OCI-LY7 (cell line): ENCODE data around the gene XPNPEP3. TPM values are rescaled to one million over a fixed set of nuclear protein-coding genes. Genes with fewer than 3 reads are reported as not detected.
"Not testable (repeated sequence)": the region's sequence is repeated elsewhere in the genome, so short reads cannot be mapped to it uniquely, and the experiment has no call there.

Source experiments
- BruUV-seq: library from RNA; stranded (reverse); fragments of 400-500 nt; replicated peaks from 2 replicates; lab custom pipeline; 2021; lab: Mats Ljungman, UMichigan
- CTCF ChIA-PET: fragments of 300-600 bp; sonication (Branson Sonifier 250); formaldehyde crosslinking; loops from one replicate; lab custom pipeline; 2022; ENCODE audit warnings: antibody characterized with exemption; ENCODE audit not compliant: unreplicated experiment; lab: Charles Lee
- POLR2A ChIA-PET: fragments of 300-600 bp; sonication (Branson Sonifier 250); formaldehyde crosslinking; loops from one replicate; lab custom pipeline; 2022; ENCODE audit warnings: antibody characterized with exemption; lab: Charles Lee
- DNase-seq: peaks from one replicate; pipeline ENCODE4 v3.0.0-alpha.2; 2015; ENCODE audit warnings: low spot score
- H2AFZ ChIP-seq: fragments of 200-600 bp; sonication (generic), shearing (Covaris generic); 2 replicates; pipeline ENCODE4 v1.6.1; 2014; ENCODE audit warnings: mild to moderate bottlenecking, antibody characterized with exemption, low read length, moderate library complexity
- H3K27ac ChIP-seq: fragments of 200-600 bp; sonication (generic); 2 replicates; pipeline ENCODE4 v1.5.1; 2014; ENCODE audit warnings: mixed run types, low read depth, mild to moderate bottlenecking, moderate library complexity, low read length, inconsistent platforms; ENCODE audit not compliant: poor library complexity, severe bottlenecking
- H3K36me3 ChIP-seq: fragments of 200-600 bp; sonication (generic); 2 replicates; pipeline ENCODE4 v1.6.1; 2014; ENCODE audit warnings: mild to moderate bottlenecking, antibody characterized with exemption, low read length, moderate library complexity, mixed read lengths; ENCODE audit not compliant: insufficient read depth
- H3K4me1 ChIP-seq: fragments of 200-600 bp; sonication (generic); 2 replicates; pipeline ENCODE4 v1.5.1; 2014; ENCODE audit warnings: mild to moderate bottlenecking, low read length; ENCODE audit not compliant: insufficient read depth, poor library complexity, severe bottlenecking
- H3K4me2 ChIP-seq: fragments of 200-600 bp; sonication (generic); 2 replicates; pipeline ENCODE4 v1.6.1; 2014; ENCODE audit warnings: mild to moderate bottlenecking, low read length
- H3K4me3 ChIP-seq: fragments of 200-600 bp; sonication (generic); 2 replicates; pipeline ENCODE4 v1.5.1; 2014; ENCODE audit warnings: mild to moderate bottlenecking, low read depth, low read length; ENCODE audit not compliant: poor library complexity, severe bottlenecking
- H3K79me2 ChIP-seq: fragments of 200-600 bp; sonication (generic); 2 replicates; pipeline ENCODE4 v1.6.1; 2016; ENCODE audit warnings: low read depth, mild to moderate bottlenecking, low read length, moderate library complexity, mixed read lengths; ENCODE audit not compliant: insufficient read depth
- H3K9me2 ChIP-seq: fragments of 200-600 bp; sonication (generic); 2 replicates; pipeline ENCODE4 v1.6.1; 2016; ENCODE audit warnings: mild to moderate bottlenecking, low read length, mixed read lengths; ENCODE audit not compliant: insufficient read depth
- H3K9me3 ChIP-seq: fragments of 200-600 bp; sonication (generic); 2 replicates; pipeline ENCODE4 v1.6.1; 2014; ENCODE audit warnings: mild to moderate bottlenecking, mixed run types, low read length, mixed read lengths
- H4K20me1 ChIP-seq: fragments of 200-600 bp; sonication (generic); 2 replicates; pipeline ENCODE4 v1.6.1; 2014; ENCODE audit warnings: mild to moderate bottlenecking, antibody characterized with exemption, low read length, moderate library complexity, mixed read lengths; ENCODE audit not compliant: insufficient read depth
- EZH2phosphoT487 ChIP-seq: fragments of 200-600 bp; sonication (generic); IDR thresholded peaks from 2 replicates; pipeline ENCODE4 v1.6.1; 2018; ENCODE audit warnings: low read depth, borderline replicate concordance, mild to moderate bottlenecking, mixed run types, antibody characterized with exemption, low read length, moderate library complexity, mixed read lengths
- intact Hi-C: fragments of 100-400 bp; cut with micrococcal nuclease; formaldehyde crosslinking; loops from one replicate; pipeline ENCODE4 v1.10.0; 2022; ENCODE audit not compliant: unreplicated experiment
- total RNA-seq, 2 experiments: library from RNA; depleted of rRNA in 1 of 2; stranded (reverse); fragments of >200 nt in 1 of 2; shearing (Covaris generic) in 1 of 2; gene quantifications; 2 replicates each; pipeline ENCODE4 v1.2.3, GENCODE V29; 2014 to 2022
- TF ChIP-seq, protein P1 (sequence below): fragments of 200-600 bp; sonication (generic); conservative IDR thresholded peaks from 2 replicates; pipeline ENCODE4 v1.5.1; 2014; ENCODE audit warnings: mild to moderate bottlenecking, antibody characterized with exemption, low read length, moderate library complexity, mixed read lengths

Gene XPNPEP3
- total RNA-seq, 2 experiments from 2014 or later = 12.2 to 22.4 TPM

DNA sequence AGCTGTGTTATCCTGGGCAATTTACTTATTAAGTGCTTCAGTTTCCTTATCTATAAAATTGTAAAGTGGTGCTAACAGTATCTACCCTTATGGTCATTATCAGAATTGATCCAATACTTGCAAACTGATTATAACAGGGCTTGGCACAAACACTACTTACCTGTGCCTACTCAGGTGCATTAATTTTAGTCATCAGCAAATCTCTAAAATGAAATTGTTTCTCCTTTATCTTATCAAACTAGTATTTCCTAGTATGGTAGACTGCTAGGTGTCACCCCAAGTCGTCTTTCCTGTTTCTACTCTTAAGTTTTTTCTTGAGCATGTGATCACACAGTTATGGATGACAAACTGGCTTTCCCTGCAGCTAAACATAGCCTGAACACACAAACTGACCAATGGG lies 33.5 kb upstream of the XPNPEP3 start:
- Histone ChIP-seq H3K79me2 (peaks cover 7% of the 10 kb centered on the region; the same call in 1 of the 2 replicates), H3K4me3 (no peak overlapping the region), H2AFZ (no peak overlapping the region), H4K20me1 (no peaks in the 10 kb centered on the region), H3K9me2 (no peaks in the 10 kb centered on the region), H3K9me3 (no peaks in the 10 kb centered on the region), H3K36me3 (peaks cover 58% of the 10 kb centered on the region), H3K27ac (peak overlapping the region; percentile 7), H3K4me2 (no peak overlapping the region), H3K4me1 (peaks cover 20% of the 10 kb centered on the region)
- ChIA-PET CTCF (no interaction called here), POLR2A (interaction anchor here (0.6 kb wide), 1 partner anchor 28 kb away, joined by 3 read pairs; no protein-coding TSS in a partner anchor)
- intact Hi-C loops = no loop called here
- TF ChIP-seq, protein P1, sequence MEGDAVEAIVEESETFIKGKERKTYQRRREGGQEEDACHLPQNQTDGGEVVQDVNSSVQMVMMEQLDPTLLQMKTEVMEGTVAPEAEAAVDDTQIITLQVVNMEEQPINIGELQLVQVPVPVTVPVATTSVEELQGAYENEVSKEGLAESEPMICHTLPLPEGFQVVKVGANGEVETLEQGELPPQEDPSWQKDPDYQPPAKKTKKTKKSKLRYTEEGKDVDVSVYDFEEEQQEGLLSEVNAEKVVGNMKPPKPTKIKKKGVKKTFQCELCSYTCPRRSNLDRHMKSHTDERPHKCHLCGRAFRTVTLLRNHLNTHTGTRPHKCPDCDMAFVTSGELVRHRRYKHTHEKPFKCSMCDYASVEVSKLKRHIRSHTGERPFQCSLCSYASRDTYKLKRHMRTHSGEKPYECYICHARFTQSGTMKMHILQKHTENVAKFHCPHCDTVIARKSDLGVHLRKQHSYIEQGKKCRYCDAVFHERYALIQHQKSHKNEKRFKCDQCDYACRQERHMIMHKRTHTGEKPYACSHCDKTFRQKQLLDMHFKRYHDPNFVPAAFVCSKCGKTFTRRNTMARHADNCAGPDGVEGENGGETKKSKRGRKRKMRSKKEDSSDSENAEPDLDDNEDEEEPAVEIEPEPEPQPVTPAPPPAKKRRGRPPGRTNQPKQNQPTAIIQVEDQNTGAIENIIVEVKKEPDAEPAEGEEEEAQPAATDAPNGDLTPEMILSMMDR = no peak
- no peak for TF ChIP-seq EZH2phosphoT487
- no peak for DNase-seq
- no TSS peak for BruUV-seq

DNA sequence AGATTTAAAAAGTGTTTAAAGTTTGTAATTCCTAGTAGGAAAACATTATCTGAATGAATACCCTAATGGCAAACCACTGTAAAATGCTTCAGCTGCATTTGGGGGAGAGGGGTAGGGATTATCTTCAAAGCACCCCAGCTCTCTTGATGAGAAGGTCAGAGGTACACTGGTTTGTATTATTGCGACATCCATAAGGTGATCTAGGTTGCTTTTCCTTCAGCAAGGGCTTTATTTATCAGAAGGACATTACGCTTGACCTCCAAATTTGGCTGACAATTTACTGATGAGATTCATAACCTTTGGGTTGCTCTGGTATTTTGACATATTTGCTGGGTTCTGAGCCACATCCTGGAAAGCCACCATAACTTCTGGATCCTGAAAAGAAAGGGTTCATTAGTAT lies 30.7 kb upstream of the XPNPEP3 start:
- CTCF ChIA-PET, H3K79me2 ChIP-seq, DNase-seq, POLR2A ChIA-PET, H3K27ac ChIP-seq, H3K4me2 ChIP-seq, H3K4me3 ChIP-seq, H3K9me3 ChIP-seq, H3K4me1 ChIP-seq, intact Hi-C loops, H4K20me1 ChIP-seq, H2AFZ ChIP-seq, H3K9me2 ChIP-seq: not testable (repeated sequence)
- peaks cover 86% of the 10 kb centered on the region for H3K36me3 ChIP-seq
- BruUV-seq = TSS peak; percentile 88

DNA sequence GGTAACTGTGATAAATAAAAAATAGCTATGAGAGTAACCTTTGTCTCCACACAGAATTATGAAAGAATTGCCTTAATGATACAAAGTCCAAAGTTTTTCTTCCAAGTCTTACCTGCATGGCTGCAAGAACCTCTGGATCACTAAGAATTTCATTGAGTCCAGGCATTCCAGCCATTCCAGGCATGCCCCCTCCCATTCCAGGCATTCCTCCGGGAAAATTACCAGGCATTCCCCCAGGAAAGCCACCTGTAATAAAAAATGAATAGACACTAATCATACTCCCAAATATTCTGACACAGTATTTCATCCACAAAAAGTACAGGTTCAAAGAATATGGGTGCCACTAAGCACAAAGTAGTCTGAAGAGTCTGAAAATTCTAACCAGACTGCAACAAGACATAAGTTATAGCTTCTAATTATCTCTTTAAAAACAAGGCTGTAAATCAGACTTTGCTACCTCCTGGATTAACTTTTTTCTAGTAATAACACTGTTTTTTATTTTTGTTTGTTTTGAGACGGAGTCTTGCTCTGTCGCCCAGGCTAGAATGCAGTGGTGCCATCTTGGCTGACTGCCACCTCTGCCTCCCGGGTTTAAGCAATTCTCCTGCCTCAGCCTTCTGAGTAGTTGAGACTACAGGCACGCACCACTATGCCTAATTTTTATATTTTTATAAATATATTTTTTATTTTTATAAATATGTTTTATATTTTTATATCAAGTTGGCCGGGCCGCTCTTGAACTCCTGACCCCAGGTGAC lies 29.8 kb upstream of the XPNPEP3 start:
- Histone ChIP-seq H3K36me3 (peaks cover 94% of the 10 kb centered on the region), H4K20me1 (no peaks in the 10 kb centered on the region), H3K9me3 (no peaks in the 10 kb centered on the region), H2AFZ (no peak overlapping the region), H3K27ac (no peak overlapping the region), H3K4me3 (no peak overlapping the region), H3K79me2 (no peaks in the 10 kb centered on the region; the same call in 1 of the 2 replicates), H3K9me2 (no peaks in the 10 kb centered on the region), H3K4me2 (no peak overlapping the region), H3K4me1 (peaks cover 9% of the 10 kb centered on the region)
- BruUV-seq = no TSS peak
- ChIA-PET POLR2A (no interaction called here), CTCF (no interaction called here)
- TF ChIP-seq, protein P1 = no peak
- TF ChIP-seq EZH2phosphoT487 = no peak
- DNase-seq = no peak
- intact Hi-C loops = no loop called here
